GM23338 (cell line): ENCODE measurements around the gene MCOLN2.
A peak's percentile ranks its signal among the peaks of the same experiment; 100 is the strongest.

Source experiments
- CTCF ChIP-seq, 2 experiments: fragments of 200-600 bp in 1 of 2; sonication (generic) in 1 of 2; conservative IDR thresholded peaks; 2 replicates each; pipeline versions ENCODE4 v1.5.1 to v1.6.1; 2016 to 2017; ENCODE audit warnings: antibody characterized with exemption in 2 of 2, low read depth in 2 of 2, mild to moderate bottlenecking in 2 of 2, moderate library complexity in 1 of 2
- EZH2 ChIP-seq: fragments of 200-600 bp; sonication (generic); IDR thresholded peaks from one replicate; pipeline ENCODE4 v1.8.0; 2017; ENCODE audit warnings: antibody characterized with exemption, mild to moderate bottlenecking, low read depth; ENCODE audit not compliant: unreplicated experiment
- EZH2phosphoT487 ChIP-seq: fragments of 200-600 bp; sonication (generic); IDR thresholded peaks from one replicate; pipeline ENCODE4 v1.8.1; 2018; ENCODE audit warnings: antibody characterized with exemption; ENCODE audit not compliant: unreplicated experiment
- JUNB ChIP-seq: IDR thresholded peaks from one replicate; pipeline ENCODE4 v1.6.1; 2016; ENCODE audit warnings: antibody characterized with exemption; ENCODE audit not compliant: unreplicated experiment

GRCh38 chr1:84892705-84893618 lies 104.0 kb downstream of the MCOLN2 start, which contains the start of gene LPAR3:
- TF ChIP-seq EZH2phosphoT487: no peak
- peak in 1 of 2 experiments; percentile 10; a peak in 2 of 4 replicates for TF ChIP-seq CTCF (conservative IDR thresholded peaks at IDR 0.05; ENCODE audit: low read depth in 2 of 2)
- no peak for TF ChIP-seq JUNB
- no peak for TF ChIP-seq EZH2
